Hematopoietic multipotent progenitor cell treated with erythropoietin and hydrocortisone succinate and interleukin-3 and kit ligand, for 4 days (in vitro differentiated cells): ENCODE results near the gene JAML.
A peak's percentile ranks its signal among the peaks of the same experiment; 100 is the strongest.

ENCODE experiments used
- DNase-seq: peaks from one replicate; pipeline ENCODE4 v3.0.0-alpha.2; 2015

JAML gene

DNA sequence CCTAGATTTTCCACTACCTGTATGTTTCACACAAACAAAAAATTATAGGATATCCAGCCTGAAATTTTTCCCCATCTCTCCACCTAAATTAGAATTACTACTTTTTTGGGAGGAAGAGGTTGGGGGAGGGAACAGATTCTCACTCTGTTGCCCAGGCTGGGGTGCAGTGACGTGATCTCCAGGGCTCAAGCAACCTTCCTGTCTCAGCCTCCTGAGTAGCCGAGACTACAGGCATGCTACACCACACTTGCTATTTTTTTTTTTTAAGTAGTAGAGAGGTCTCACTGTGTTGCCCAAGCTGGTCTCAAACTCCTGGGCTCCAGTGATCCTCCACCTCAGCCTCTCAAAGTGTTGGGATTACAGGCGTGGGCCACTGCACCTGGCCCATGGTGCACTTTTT is 9.5 kb downstream of the JAML start:
- no peak for DNase-seq

- peak; percentile 65 for DNase-seq
These were observed 10.4 kb downstream of the JAML start for GRCh38 chr11:118214210-118214914.

DNA sequence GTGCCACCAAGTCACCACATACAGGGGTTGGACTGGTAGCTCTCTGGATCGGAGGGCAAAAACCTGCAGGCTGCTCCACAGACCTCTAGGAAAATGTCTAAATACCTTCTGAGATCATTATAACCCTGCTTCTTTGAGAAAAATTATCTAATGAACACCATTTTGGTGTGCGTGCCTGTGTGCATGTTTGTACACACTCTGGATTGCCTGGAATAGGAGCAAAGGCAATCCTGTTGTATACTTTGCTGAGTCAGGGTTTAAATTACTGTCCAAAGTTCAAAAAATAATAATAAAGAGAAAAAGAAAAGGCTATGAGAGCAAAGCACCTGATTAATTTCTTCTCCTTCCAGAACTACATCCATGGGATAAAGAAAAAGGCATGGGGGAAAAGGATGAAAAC is 11.0 kb downstream of the JAML start:
- DNase-seq = no peak

GRCh38 chr11:118213201-118213600 is 11.6 kb downstream of the JAML start:
- no peak for DNase-seq

GRCh38 chr11:118212781-118213191 is 12.0 kb downstream of the JAML start:
- peak; percentile 65 for DNase-seq

- peak; percentile 50 for DNase-seq
These were observed 12.6 kb downstream of the JAML start for GRCh38 chr11:118212131-118212725.

DNA sequence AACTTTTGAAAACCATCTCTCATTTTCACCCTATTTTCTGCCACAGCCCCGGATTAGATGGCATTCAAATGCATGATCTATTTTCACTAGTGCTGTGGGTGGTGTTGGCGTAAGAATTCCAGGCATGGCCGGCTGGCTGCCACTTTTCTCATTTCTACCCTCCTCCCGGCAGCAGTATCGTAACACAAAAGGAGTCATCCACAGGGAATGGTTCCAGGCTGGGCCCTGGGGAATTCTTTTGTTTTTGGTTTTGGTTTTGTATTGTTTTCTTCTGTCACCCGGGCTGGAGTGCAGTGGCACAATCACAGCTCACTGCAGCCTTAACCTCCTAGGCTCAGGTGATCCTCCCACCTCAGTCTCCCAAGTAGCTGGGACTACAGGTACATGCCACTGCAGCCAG is 13.8 kb downstream of the JAML start:
- no peak for DNase-seq

DNA sequence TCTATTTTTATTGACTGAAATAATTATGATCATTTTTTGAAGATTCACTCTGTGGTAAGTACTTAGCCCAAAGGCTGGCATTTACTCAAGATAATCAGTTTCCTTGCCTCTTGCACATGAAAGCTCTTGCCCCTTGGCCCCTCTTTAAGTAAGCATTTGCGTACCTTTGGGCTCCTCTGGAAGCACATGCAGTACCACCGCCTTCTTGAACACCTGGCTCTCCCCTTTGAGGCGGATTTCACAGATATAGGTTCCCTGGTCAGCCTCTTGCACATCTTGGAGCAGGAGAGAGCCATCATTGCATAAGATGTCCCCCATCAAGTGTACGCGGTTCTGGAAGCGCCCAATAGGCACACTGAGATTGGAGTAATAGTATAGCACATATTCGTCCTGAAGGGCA is 14.5 kb downstream of the JAML start:
- no peak for DNase-seq

- DNase-seq = no peak
These were observed 15.8 kb downstream of the JAML start for GRCh38 chr11:118209033-118209432.

DNA sequence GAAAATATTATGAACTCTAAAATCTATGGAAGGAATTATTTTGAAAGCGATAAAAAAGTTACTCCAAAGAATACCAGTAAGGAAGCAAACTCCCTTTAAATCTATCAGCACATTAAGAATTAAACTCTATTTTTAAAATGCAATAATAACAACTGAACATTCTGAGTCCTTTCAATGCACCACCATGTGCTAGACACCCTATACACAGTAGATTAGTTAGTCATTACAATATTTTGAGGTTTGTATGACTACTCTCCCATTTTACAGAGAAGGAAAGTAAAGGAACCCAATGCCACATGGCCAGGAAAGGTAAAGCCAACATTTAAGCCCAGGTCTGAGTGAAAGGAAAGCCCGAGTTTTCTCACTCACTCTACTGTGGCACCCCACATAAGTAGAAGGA is 17.7 kb downstream of the JAML start:
- DNase-seq = no peak

GRCh38 chr11:118206391-118207031 is 18.3 kb downstream of the JAML start:
- peak; percentile 74 for DNase-seq

DNA sequence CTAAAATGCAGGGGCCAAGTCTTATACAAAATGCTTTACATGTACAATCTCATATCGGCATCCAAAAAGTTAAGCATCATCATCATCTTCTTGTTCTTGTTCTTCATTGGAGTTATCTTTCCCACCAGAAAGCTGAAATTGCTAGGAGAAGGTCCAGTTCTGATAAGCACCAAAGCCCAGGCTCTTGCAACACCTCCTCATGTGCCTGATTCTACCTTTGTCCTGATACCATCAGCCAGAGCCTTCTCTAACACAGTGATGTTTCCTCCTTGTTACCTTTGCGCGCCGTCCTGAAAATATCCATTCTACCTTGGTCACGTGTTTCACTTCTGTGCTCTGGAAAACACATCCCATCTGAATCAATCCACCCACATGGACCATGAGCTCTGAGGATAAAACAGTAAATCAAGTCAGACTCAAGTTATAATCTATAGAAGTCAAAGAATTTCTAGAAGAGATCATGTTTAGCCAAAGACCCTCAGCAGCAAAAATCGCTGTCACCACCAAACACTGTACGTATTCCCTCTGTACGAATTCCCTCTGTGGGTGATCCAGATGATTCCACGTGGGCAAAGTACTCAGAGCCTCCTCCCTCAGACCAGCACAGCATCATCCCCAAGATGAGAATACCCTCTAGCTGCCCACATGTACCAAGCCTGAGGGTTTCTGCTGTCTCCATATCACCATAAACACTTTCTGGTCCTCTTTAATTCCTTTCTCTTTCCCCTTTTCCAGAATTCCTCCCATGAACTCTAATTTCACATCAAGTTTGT is 19.0 kb downstream of the JAML start:
- DNase-seq = no peak

- DNase-seq = peak; percentile 64
These were observed 22.0 kb downstream of the JAML start for GRCh38 chr11:118202599-118203422.

DNA sequence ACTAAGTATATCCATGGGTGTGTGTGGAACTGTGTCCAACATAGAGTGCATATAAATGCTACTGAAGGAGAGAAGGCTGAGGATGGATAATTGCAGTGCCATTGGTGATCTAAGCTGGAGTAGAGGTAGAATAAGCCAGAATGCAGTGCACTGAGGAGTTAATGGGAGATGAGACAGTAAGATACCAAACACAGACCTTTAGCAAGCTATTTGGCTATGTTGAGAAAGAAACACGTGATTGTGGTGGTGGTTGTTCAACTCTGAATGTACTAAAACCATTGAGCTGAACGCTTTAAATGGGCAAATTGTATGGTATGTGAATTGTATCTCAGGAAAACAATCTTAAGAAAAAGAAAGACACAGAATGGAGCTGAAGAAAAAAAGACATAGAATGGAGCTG is 22.8 kb downstream of the JAML start:
- DNase-seq = peak; percentile 22

- DNase-seq = peak; percentile 28
These were observed 23.7 kb downstream of the JAML start for GRCh38 chr11:118200901-118201680.

- no peak for DNase-seq
These were observed 24.3 kb downstream of the JAML start for GRCh38 chr11:118200497-118200896.

DNA sequence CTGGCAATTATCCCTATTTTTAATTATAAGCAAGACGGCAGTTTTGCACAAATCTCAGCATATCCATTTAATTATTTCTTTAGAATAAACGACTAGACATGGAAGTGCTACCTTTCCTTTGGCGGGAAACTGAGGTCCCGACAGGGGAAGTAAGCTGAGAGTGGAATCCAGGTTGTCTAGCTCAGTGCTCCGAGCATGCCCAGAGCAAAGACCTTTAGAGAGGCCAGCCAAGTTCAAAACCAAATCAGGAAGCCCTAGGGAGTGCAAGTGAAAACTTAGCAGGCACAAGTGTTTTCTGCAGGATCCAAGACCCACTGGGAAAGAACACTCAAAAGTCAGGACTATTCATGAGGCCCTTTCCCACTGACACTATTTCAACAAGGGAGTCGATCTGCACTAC is 25.7 kb downstream of the JAML start:
- no peak for DNase-seq

DNA sequence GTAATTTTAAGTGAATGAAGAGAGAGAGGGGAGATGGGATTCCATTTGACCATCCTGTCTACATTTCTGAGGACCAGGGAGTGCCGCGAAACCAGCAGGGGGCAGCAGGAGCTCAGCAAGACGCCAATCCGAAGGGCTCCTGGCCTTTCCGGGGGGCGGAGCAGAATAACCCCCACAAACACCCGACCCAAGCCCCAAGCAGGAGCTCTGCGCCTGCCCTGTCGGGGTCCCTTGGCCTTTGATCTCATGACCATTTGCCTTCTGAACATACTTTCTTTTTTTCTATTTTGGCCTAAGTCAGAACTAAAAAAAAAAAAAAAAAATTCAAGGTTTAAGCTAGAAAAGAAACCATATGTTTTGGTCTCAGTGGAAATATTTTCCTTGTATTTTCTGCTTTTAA is 26.4 kb downstream of the JAML start:
- DNase-seq = peak; percentile 90

DNA sequence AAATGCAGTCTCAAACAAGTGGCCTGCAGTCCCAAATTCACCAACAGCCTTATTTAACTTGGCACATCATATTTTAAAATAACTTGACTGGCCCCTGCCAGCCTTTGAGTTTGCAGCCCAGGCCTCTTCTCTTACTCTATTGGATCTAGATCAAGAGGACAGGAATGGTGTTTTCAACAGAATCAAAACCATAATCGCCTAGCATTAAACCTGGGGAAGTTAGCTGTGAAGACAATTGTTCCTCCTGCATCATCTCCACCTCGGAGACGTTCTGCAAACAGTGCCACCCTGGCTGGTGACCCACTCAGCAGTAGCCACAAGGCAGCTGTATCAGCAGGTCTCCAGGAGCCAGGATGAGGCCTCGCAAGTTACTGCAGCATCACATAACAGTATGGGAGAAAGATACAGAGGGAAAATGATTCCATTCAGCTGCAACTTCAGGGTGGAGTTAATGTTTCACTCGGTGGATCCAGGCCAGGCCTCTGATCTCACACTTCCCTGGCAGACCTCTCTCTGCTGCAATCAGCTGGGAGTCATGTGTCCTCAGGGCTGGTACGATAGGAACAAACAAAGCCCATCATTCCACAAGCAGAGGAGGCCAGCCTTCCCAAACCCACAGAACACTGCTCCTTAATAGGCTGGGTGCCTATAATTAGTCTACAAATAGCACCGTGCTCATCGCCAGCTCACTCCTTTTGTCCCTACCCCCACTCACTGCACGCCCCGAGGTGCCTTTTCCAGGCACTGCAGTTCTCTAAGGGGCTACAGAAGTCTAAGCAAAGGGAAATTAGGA is 29.8 kb downstream of the JAML start:
- no peak for DNase-seq

- DNase-seq = no peak
These were observed 30.8 kb downstream of the JAML start for GRCh38 chr11:118193910-118194566.
